SU-DHL-6 (cell line): ENCODE results near the gene SUV39H1.

ENCODE experiments used
- H2AFZ ChIP-seq: fragments of 200-600 bp; sonication (generic); 2 replicates; pipeline ENCODE4 v1.6.1; 2014; ENCODE audit warnings: low read depth, mild to moderate bottlenecking, moderate library complexity, mixed read lengths, antibody characterized with exemption, low read length; ENCODE audit not compliant: severe bottlenecking
- H3F3A ChIP-seq: fragments of 200-600 bp; shearing (Covaris generic); 2 replicates; pipeline ENCODE4 v1.6.0; 2016; ENCODE audit warnings: antibody characterized with exemption, mild to moderate bottlenecking; ENCODE audit not compliant: insufficient read depth
- H3K27ac ChIP-seq: fragments of 200-600 bp; sonication (generic); 2 replicates; pipeline ENCODE4 v1.5.1; 2016; ENCODE audit warnings: low read depth, mild to moderate bottlenecking, low read length, moderate library complexity, mixed read lengths
- H3K27me3 ChIP-seq: fragments of 200-600 bp; sonication (generic), shearing (Covaris generic); 2 replicates; pipeline ENCODE4 v1.6.0; 2014; ENCODE audit warnings: mild to moderate bottlenecking, low read length
- H3K36me3 ChIP-seq: fragments of 200-600 bp; sonication (generic); 2 replicates; pipeline ENCODE4 v1.6.1; 2014; ENCODE audit warnings: mild to moderate bottlenecking, low read length, mixed read lengths
- H3K4me2 ChIP-seq: fragments of 300-600, 200-600 bp; shearing (Covaris generic), sonication (generic); 2 replicates; pipeline ENCODE4 v1.6.0; 2014; ENCODE audit warnings: low read length, low read depth, mild to moderate bottlenecking; ENCODE audit not compliant: poor library complexity, severe bottlenecking
- H3K4me3 ChIP-seq: fragments of 200-600 bp; sonication (generic); 2 replicates; pipeline ENCODE4 v1.5.1; 2014; ENCODE audit warnings: antibody characterized with exemption, low read length, mild to moderate bottlenecking, mixed read lengths; ENCODE audit not compliant: insufficient read depth, poor library complexity, severe bottlenecking
- H3K79me2 ChIP-seq: fragments of 200-600 bp; sonication (generic); 2 replicates; pipeline ENCODE4 v1.6.1; 2014; ENCODE audit warnings: mild to moderate bottlenecking, low read length, moderate library complexity; ENCODE audit not compliant: insufficient read depth
- H3K9ac ChIP-seq: fragments of 200-600 bp; sonication (generic); 2 replicates; pipeline ENCODE4 v1.7.0; 2014; ENCODE audit warnings: mild to moderate bottlenecking, low read length
- H3K9me2 ChIP-seq: fragments of 200-600 bp; sonication (generic); replicated peaks from 2 replicates; pipeline ENCODE4 v1.6.1; 2014; ENCODE audit warnings: low read length; ENCODE audit not compliant: insufficient read depth
- H3K9me3 ChIP-seq: fragments of 200-600 bp; sonication (generic); 2 replicates; pipeline ENCODE4 v1.6.1; 2014; ENCODE audit warnings: low read length, mixed read lengths; ENCODE audit not compliant: insufficient read depth
- H4K20me1 ChIP-seq: fragments of 200-600 bp; sonication (generic); 2 replicates; pipeline ENCODE4 v1.6.1; 2014; ENCODE audit warnings: low read depth, mild to moderate bottlenecking, antibody characterized with exemption, low read length, moderate library complexity, mixed read lengths
- EZH2phosphoT487 ChIP-seq: fragments of 200-600 bp; sonication (generic), shearing (Covaris generic); conservative IDR thresholded peaks from 2 replicates; pipeline ENCODE4 v1.6.1; 2018; ENCODE audit warnings: mild to moderate bottlenecking, antibody characterized with exemption, low read length, moderate library complexity, mixed read lengths
- TF ChIP-seq, protein P1 (sequence below): fragments of 200-600 bp; sonication (generic); IDR thresholded peaks from one replicate; pipeline ENCODE4 v1.5.1; 2017; ENCODE audit warnings: antibody characterized with exemption, mild to moderate bottlenecking, low read length, moderate library complexity; ENCODE audit not compliant: insufficient read depth, poor library complexity, severe bottlenecking

SUV39H1 gene

DNA sequence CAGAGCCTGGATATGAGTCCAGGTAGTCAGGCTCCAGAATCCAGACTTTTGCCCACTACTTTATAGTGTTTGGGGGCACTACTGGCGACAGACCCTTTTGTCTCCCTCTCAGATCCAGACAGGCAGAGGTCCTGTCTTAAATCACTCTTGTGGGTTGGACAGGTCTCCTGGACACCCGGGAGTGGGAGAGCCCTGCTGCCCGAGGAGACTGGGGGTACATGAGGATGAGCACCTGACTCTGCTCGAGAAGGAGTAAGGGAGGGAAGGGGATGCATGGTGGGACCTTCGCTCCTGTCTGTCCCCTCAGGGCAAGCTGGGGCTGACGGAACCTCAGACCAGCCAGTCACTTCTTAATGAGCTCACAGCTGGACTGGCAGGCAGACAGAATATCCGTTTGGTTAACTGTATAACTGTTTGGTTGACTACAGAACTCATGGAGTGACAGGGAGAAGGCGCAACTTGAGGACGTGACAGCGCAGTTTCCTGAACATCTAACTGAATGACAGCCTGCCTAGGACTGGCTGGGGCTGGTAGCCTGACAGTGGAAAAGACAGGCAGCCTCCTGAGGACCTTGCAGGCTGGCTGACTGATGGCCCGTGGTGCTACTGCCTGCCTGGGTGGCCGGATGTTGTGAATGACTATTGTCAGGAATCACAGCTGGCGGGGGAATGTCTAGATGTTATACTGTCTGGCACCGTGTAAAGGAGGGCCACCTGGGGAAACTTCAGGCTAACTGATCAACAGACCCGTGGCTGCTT lies 1.6 kb upstream of the SUV39H1 start:
- Histone ChIP-seq H3F3A (no peaks in the 10 kb centered on the region), H3K79me2 (peaks cover 27% of the 10 kb centered on the region), H2AFZ (no peak overlapping the region), H4K20me1 (no peaks in the 10 kb centered on the region), H3K4me2 (no peak overlapping the region), H3K9me3 (no peaks in the 10 kb centered on the region), H3K9me2 (no peaks in the 10 kb centered on the region), H3K27me3 (no peaks in the 10 kb centered on the region), H3K4me3 (no peak overlapping the region), H3K36me3 (no peaks in the 10 kb centered on the region), H3K27ac (no peak overlapping the region), H3K9ac (no peak overlapping the region)
- TF ChIP-seq, protein P1, sequence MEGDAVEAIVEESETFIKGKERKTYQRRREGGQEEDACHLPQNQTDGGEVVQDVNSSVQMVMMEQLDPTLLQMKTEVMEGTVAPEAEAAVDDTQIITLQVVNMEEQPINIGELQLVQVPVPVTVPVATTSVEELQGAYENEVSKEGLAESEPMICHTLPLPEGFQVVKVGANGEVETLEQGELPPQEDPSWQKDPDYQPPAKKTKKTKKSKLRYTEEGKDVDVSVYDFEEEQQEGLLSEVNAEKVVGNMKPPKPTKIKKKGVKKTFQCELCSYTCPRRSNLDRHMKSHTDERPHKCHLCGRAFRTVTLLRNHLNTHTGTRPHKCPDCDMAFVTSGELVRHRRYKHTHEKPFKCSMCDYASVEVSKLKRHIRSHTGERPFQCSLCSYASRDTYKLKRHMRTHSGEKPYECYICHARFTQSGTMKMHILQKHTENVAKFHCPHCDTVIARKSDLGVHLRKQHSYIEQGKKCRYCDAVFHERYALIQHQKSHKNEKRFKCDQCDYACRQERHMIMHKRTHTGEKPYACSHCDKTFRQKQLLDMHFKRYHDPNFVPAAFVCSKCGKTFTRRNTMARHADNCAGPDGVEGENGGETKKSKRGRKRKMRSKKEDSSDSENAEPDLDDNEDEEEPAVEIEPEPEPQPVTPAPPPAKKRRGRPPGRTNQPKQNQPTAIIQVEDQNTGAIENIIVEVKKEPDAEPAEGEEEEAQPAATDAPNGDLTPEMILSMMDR = no peak
- TF ChIP-seq EZH2phosphoT487 = no peak

DNA sequence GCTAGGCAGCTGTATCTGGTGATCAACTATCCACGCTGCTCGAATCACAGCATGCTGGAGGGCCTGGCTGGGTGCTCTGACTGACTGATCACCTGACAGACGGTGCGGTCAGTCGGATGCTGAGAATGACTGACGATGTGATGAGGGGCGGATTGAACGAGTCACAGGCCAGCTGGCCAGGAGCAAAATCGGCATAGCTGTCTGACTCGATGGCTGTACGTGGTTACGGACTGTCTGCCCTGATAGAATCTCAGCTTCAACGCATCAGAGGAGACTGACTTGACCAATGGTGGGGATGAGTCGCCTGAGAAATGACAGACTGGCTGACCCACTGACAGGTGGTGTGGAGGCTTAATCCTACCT lies 1.0 kb upstream of the SUV39H1 start:
- no peaks in the 10 kb centered on the region for H3F3A ChIP-seq
- TF ChIP-seq EZH2phosphoT487 = no peak
- TF ChIP-seq, protein P1 = no peak
- no peaks in the 10 kb centered on the region for H3K36me3 ChIP-seq
- no peaks in the 10 kb centered on the region for H3K9me2 ChIP-seq
- H2AFZ ChIP-seq = no peak overlapping the region
- no peaks in the 10 kb centered on the region for H3K27me3 ChIP-seq
- no peaks in the 10 kb centered on the region for H4K20me1 ChIP-seq
- H3K9ac ChIP-seq = peak overlapping the region; percentile 89
- no peak overlapping the region for H3K27ac ChIP-seq
- no peaks in the 10 kb centered on the region for H3K9me3 ChIP-seq
- H3K4me3 ChIP-seq = no peak overlapping the region
- H3K79me2 ChIP-seq = peaks cover 27% of the 10 kb centered on the region
- peak overlapping the region; percentile 62 for H3K4me2 ChIP-seq

DNA sequence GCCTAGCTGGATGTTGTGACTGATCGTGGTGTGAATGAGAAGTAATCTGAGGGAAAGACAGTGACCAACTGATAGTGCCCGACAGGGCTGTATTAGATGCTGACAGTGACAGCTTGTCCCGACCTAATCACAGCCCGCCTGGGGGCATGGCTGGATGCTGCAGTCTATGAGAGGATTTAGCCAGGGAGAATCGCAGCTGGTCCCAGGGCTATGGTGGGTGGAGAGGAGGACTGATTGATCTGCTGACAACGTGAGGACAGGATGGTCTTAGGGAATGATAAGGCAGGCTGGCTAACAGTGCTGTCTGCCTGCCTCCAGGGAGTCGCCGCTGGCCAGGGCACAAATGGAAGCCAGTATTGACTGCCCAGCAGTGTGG lies 621 bp upstream of the SUV39H1 start:
- Histone ChIP-seq H2AFZ (no peak overlapping the region), H3K9me3 (no peaks in the 10 kb centered on the region), H3K27me3 (no peaks in the 10 kb centered on the region), H3K79me2 (peaks cover 27% of the 10 kb centered on the region), H3K27ac (peak overlapping the region; percentile 79), H3K36me3 (no peaks in the 10 kb centered on the region), H3K9me2 (no peaks in the 10 kb centered on the region), H3K9ac (peak overlapping the region; percentile 89), H3F3A (no peaks in the 10 kb centered on the region), H3K4me2 (peak overlapping the region; percentile 62), H4K20me1 (no peaks in the 10 kb centered on the region), H3K4me3 (peak overlapping the region; percentile 61)
- TF ChIP-seq, protein P1 = no peak
- no peak for TF ChIP-seq EZH2phosphoT487
